ENCODE data around the gene LCOR.

Gene LCOR

GRCh38 chr10:96922978-96923948, 91.2 kb downstream of the LCOR start:
- H4K8ac ChIP-seq (ENCODE audit: low read length) = no peak overlapping the region

DNA sequence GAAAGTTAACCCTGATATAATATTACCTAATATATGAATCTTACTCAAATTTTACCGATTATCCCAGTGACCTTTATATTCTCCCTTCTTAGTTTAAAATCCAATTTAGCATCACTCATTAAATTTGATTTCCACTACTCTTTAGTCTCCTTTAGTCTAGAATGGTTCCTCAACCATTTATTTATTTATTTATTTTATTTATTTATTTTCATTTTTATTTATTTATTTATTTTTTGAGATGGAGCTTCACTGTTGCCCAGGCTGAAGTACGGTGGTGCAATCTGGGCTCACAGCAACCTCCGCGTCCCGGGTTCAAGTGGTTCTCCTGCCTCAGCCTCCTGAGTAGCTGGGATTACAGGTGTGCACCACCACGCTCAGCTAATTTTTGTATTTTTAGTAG, 92.8 kb downstream of the LCOR start:
- no peak overlapping the region for H3K9ac ChIP-seq (ENCODE audit: low read length)
- H4K91ac ChIP-seq (ENCODE audit: low read length) = no peak overlapping the region
- peaks cover 17% of the 10 kb centered on the region for H3K79me1 ChIP-seq (replicated peaks; ENCODE audit: low read length, poor library complexity, severe bottlenecking)
- peaks cover 12 to 38% of the 10 kb centered on the region in 2 experiments for H3K36me3 ChIP-seq (ENCODE audit: control insufficient read depth in 1 of 2, insufficient read depth in 2 of 2, low read depth in 1 of 2, low read length in 2 of 2)
- no peak overlapping the region for H3K18ac ChIP-seq (ENCODE audit: low read depth in 1 of 2, low read length in 2 of 2)
- no peak overlapping the region for H2AK5ac ChIP-seq (ENCODE audit: low read length, severe bottlenecking)
- no peak overlapping the region for H3K4ac ChIP-seq (ENCODE audit: low read depth in 1 of 2, low read length in 2 of 2)
- H3K27ac ChIP-seq (ENCODE audit: low read length, poor library complexity, severe bottlenecking) = no peak overlapping the region
- H2AFZ ChIP-seq (ENCODE audit: low read depth, low read length) = no peak overlapping the region
- no peak overlapping the region for H4K8ac ChIP-seq (ENCODE audit: low read length)
- H2BK12ac ChIP-seq (ENCODE audit: low read length in 2 of 2) = no peak overlapping the region
- H3K4me1 ChIP-seq (ENCODE audit: control insufficient read depth, insufficient read depth, low read depth, low read length) = peaks cover 2% of the 10 kb centered on the region
- H3K4me3 ChIP-seq (ENCODE audit: insufficient read depth in 1 of 2, low read depth in 1 of 2, low read length in 2 of 2) = no peak overlapping the region
- H3K14ac ChIP-seq (ENCODE audit: low read length in 2 of 2) = no peak overlapping the region
- DNase-seq = no peak
- no peaks in the 10 kb centered on the region for H3K9me3 ChIP-seq (ENCODE audit: control insufficient read depth, low read length)
- over 99% methylated on average over 6 of the region's 6 CpGs for WGBS
- no peak overlapping the region for H3K4me2 ChIP-seq (ENCODE audit: low read length, poor library complexity, severe bottlenecking)
- no peak overlapping the region for H2BK5ac ChIP-seq (ENCODE audit: low read depth, low read length, poor library complexity, severe bottlenecking)
- no peak overlapping the region for H2BK120ac ChIP-seq (ENCODE audit: low read depth, low read length)
- H3K23ac ChIP-seq (ENCODE audit: low read length in 2 of 2) = no peak overlapping the region
- H3K27me3 ChIP-seq (ENCODE audit: control insufficient read depth in 1 of 2, insufficient read depth in 1 of 2, low read length in 2 of 2) = no peaks in the 10 kb centered on the region
- H2BK15ac ChIP-seq (ENCODE audit: low read depth, poor library complexity, severe bottlenecking) = no peak overlapping the region

More at GRCh38 chr10:96922978-96923948, 91.2 kb downstream of the LCOR start:
- no peak overlapping the region for H3K23ac ChIP-seq (ENCODE audit: low read length in 2 of 2)
- no peak overlapping the region for H2BK120ac ChIP-seq (ENCODE audit: low read depth, low read length)
- H2BK5ac ChIP-seq (ENCODE audit: low read depth, low read length, poor library complexity, severe bottlenecking) = no peak overlapping the region
- H2AFZ ChIP-seq (ENCODE audit: low read depth, low read length) = no peak overlapping the region
- H3K79me1 ChIP-seq (replicated peaks; ENCODE audit: low read length, poor library complexity, severe bottlenecking) = peaks cover 17% of the 10 kb centered on the region
- H3K27me3 ChIP-seq (ENCODE audit: control insufficient read depth in 1 of 2, insufficient read depth in 1 of 2, low read length in 2 of 2) = no peaks in the 10 kb centered on the region
- no peak overlapping the region for H2AK5ac ChIP-seq (ENCODE audit: low read length, severe bottlenecking)
- no peak for DNase-seq
- peaks cover 12 to 27% of the 10 kb centered on the region in 2 experiments for H3K36me3 ChIP-seq (ENCODE audit: control insufficient read depth in 1 of 2, insufficient read depth in 2 of 2, low read depth in 1 of 2, low read length in 2 of 2)
- H2BK12ac ChIP-seq (ENCODE audit: low read length in 2 of 2) = no peak overlapping the region
- H3K4me1 ChIP-seq (ENCODE audit: control insufficient read depth, insufficient read depth, low read depth, low read length) = peaks cover 2% of the 10 kb centered on the region
- H3K27ac ChIP-seq (ENCODE audit: low read length, poor library complexity, severe bottlenecking) = no peak overlapping the region
- H3K9me3 ChIP-seq (ENCODE audit: control insufficient read depth, low read length) = no peaks in the 10 kb centered on the region
- H3K4ac ChIP-seq (ENCODE audit: low read depth in 1 of 2, low read length in 2 of 2) = no peak overlapping the region
- H3K18ac ChIP-seq (ENCODE audit: low read depth in 1 of 2, low read length in 2 of 2) = no peak overlapping the region
- WGBS = 100% methylated on average over 1 of the region's 3 CpGs
- no peak overlapping the region for H2BK15ac ChIP-seq (ENCODE audit: low read depth, poor library complexity, severe bottlenecking)
- no peak overlapping the region for H3K4me2 ChIP-seq (ENCODE audit: low read length, poor library complexity, severe bottlenecking)
- H4K91ac ChIP-seq (ENCODE audit: low read length) = no peak overlapping the region
- no peak overlapping the region for H3K4me3 ChIP-seq (ENCODE audit: insufficient read depth in 1 of 2, low read depth in 1 of 2, low read length in 2 of 2)
- H3K14ac ChIP-seq (ENCODE audit: low read length in 2 of 2) = no peak overlapping the region
- no peak overlapping the region for H3K9ac ChIP-seq (ENCODE audit: low read length)

DNA sequence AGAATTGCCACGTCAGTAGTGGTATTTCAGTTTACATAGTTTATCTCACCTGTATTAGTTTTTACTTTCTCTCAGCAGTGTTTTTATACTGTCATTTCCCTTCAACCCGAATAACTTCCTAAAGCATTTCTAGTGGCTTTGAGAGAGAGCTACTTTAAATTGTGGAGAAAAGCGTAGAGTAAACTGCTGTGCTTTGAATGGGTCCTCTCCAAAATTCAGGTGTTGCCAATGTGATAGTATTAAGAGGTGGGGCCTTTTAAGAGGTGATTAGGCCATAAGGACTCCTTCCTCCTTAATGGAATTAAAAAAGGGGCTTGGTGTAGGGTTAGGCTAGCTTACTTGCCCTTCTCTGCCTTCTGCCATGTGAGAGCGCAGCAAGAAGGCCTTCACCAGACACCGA, 98.4 kb downstream of the LCOR start:
- peaks cover 22% of the 10 kb centered on the region for H3K79me1 ChIP-seq (replicated peaks; ENCODE audit: low read length, poor library complexity, severe bottlenecking)
- H2BK120ac ChIP-seq (ENCODE audit: low read depth, low read length) = no peak overlapping the region
- no peak overlapping the region for H2AFZ ChIP-seq (ENCODE audit: low read depth, low read length)
- no peak overlapping the region for H3K4me3 ChIP-seq (ENCODE audit: insufficient read depth in 1 of 2, low read depth in 1 of 2, low read length in 2 of 2)
- H2BK15ac ChIP-seq (ENCODE audit: low read depth, poor library complexity, severe bottlenecking) = no peak overlapping the region
- H3K27ac ChIP-seq (ENCODE audit: low read length, poor library complexity, severe bottlenecking) = no peak overlapping the region
- H3K23ac ChIP-seq (ENCODE audit: low read length in 2 of 2) = no peak overlapping the region
- no peak overlapping the region for H3K18ac ChIP-seq (ENCODE audit: low read depth in 1 of 2, low read length in 2 of 2)
- no peak overlapping the region for H4K8ac ChIP-seq (ENCODE audit: low read length)
- no peak overlapping the region for H3K4me2 ChIP-seq (ENCODE audit: low read length, poor library complexity, severe bottlenecking)
- H2BK5ac ChIP-seq (ENCODE audit: low read depth, low read length, poor library complexity, severe bottlenecking) = no peak overlapping the region
- H4K91ac ChIP-seq (ENCODE audit: low read length) = no peak overlapping the region
- DNase-seq = no peak
- H3K27me3 ChIP-seq (ENCODE audit: control insufficient read depth in 1 of 2, insufficient read depth in 1 of 2, low read length in 2 of 2) = no peaks in the 10 kb centered on the region
- H3K4me1 ChIP-seq (ENCODE audit: control insufficient read depth, insufficient read depth, low read depth, low read length) = no peaks in the 10 kb centered on the region
- no peak overlapping the region for H3K14ac ChIP-seq (ENCODE audit: low read length in 2 of 2)
- no peak overlapping the region for H3K9ac ChIP-seq (ENCODE audit: low read length)
- no peak overlapping the region for H2BK12ac ChIP-seq (ENCODE audit: low read length in 2 of 2)
- peaks cover 4 to 24% of the 10 kb centered on the region in 2 experiments for H3K36me3 ChIP-seq (ENCODE audit: control insufficient read depth in 1 of 2, insufficient read depth in 2 of 2, low read depth in 1 of 2, low read length in 2 of 2)
- H3K9me3 ChIP-seq (ENCODE audit: control insufficient read depth, low read length) = no peaks in the 10 kb centered on the region
- WGBS = 98% methylated on average over 2 of the region's 5 CpGs
- no peak overlapping the region for H2AK5ac ChIP-seq (ENCODE audit: low read length, severe bottlenecking)
- H3K4ac ChIP-seq (ENCODE audit: low read depth in 1 of 2, low read length in 2 of 2) = no peak overlapping the region

DNA sequence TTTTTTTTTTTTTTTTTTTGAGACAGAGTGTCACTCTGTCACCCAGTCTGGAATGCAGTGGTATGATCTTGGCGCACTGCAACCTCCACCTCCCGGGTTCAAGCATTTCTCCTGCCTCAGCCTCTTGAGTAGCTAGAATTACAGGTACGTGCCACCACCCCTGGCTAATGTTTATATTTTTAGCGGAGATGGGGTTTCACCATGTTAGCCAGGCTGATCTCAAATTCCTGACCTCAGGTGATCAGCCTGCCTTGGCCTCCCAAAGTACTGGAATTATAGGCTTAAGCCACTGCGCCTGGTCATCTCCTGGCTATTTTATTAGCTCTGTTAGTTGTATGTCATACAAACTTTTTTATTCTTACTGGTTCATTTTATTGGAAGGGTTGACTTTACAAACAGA, 103.0 kb downstream of the LCOR start:
- no peak overlapping the region for H2BK120ac ChIP-seq (ENCODE audit: low read depth, low read length)
- H4K91ac ChIP-seq (ENCODE audit: low read length) = no peak overlapping the region
- no peak overlapping the region for H2AK5ac ChIP-seq (ENCODE audit: low read length, severe bottlenecking)
- no peak overlapping the region for H3K27ac ChIP-seq (ENCODE audit: low read length, poor library complexity, severe bottlenecking)
- 100% methylated on average over 4 of the region's 5 CpGs for WGBS
- no peak overlapping the region for H3K9ac ChIP-seq (ENCODE audit: low read length)
- no peak overlapping the region for H2BK5ac ChIP-seq (ENCODE audit: low read depth, low read length, poor library complexity, severe bottlenecking)
- no peak overlapping the region for H4K8ac ChIP-seq (ENCODE audit: low read length)
- no peaks in the 10 kb centered on the region for H3K27me3 ChIP-seq (ENCODE audit: control insufficient read depth in 1 of 2, insufficient read depth in 1 of 2, low read length in 2 of 2)
- H3K9me3 ChIP-seq (ENCODE audit: control insufficient read depth, low read length) = no peaks in the 10 kb centered on the region
- no peak overlapping the region for H3K18ac ChIP-seq (ENCODE audit: low read depth in 1 of 2, low read length in 2 of 2)
- no peak for DNase-seq
- no peak overlapping the region for H3K4me2 ChIP-seq (ENCODE audit: low read length, poor library complexity, severe bottlenecking)
- H2AFZ ChIP-seq (ENCODE audit: low read depth, low read length) = no peak overlapping the region
- no peak overlapping the region for H2BK12ac ChIP-seq (ENCODE audit: low read length in 2 of 2)
- H3K36me3 ChIP-seq (ENCODE audit: control insufficient read depth in 1 of 2, insufficient read depth in 2 of 2, low read depth in 1 of 2, low read length in 2 of 2) = peaks cover 10 to 25% of the 10 kb centered on the region in 2 experiments
- no peak overlapping the region for H3K23ac ChIP-seq (ENCODE audit: low read length in 2 of 2)
- no peak overlapping the region for H3K4ac ChIP-seq (ENCODE audit: low read depth in 1 of 2, low read length in 2 of 2)
- H3K79me1 ChIP-seq (replicated peaks; ENCODE audit: low read length, poor library complexity, severe bottlenecking) = peaks cover 30% of the 10 kb centered on the region
- H3K4me3 ChIP-seq (ENCODE audit: insufficient read depth in 1 of 2, low read depth in 1 of 2, low read length in 2 of 2) = no peak overlapping the region
- H2BK15ac ChIP-seq (ENCODE audit: low read depth, poor library complexity, severe bottlenecking) = no peak overlapping the region
- H3K14ac ChIP-seq (ENCODE audit: low read length in 2 of 2) = no peak overlapping the region
- no peaks in the 10 kb centered on the region for H3K4me1 ChIP-seq (ENCODE audit: control insufficient read depth, insufficient read depth, low read depth, low read length)
